Activated naive CD8-positive, alpha-beta T cell (primary cell): ENCODE results near the gene PCDHB5.
"Not testable (repeated sequence)": the region's sequence is repeated elsewhere in the genome, so short reads cannot be mapped to it uniquely, and the experiment has no call there.

ENCODE experiments used
- H3K27ac Mint-ChIP-seq: one replicate; pipeline ENCODE4 v1.8.0; 2021; ENCODE audit warnings: mixed read lengths
- H3K27me3 Mint-ChIP-seq: one replicate; pipeline ENCODE4 v1.8.0; 2021; ENCODE audit warnings: mixed read lengths
- H3K36me3 Mint-ChIP-seq: one replicate; pipeline ENCODE4 v1.8.0; 2021; ENCODE audit warnings: mixed read lengths
- H3K4me1 Mint-ChIP-seq: one replicate; pipeline ENCODE4 v1.8.0; 2021; ENCODE audit warnings: low read depth, mixed read lengths
- H3K4me3 Mint-ChIP-seq: one replicate; pipeline ENCODE4 v1.8.0; 2021; ENCODE audit warnings: mild to moderate bottlenecking, mixed read lengths
- H3K9me3 Mint-ChIP-seq: one replicate; pipeline ENCODE4 v1.8.0; 2021; ENCODE audit warnings: low read depth, mixed read lengths

The PCDHB5 gene

GRCh38 chr5:141127305-141127704, 7.7 kb upstream of the PCDHB5 start:
- no peak overlapping the region for H3K27ac Mint-ChIP-seq
- H3K4me3 Mint-ChIP-seq: no peak overlapping the region
- H3K9me3 Mint-ChIP-seq: peaks cover 9% of the 10 kb centered on the region
- peaks cover 18% of the 10 kb centered on the region for H3K27me3 Mint-ChIP-seq
- peaks cover 7% of the 10 kb centered on the region for H3K36me3 Mint-ChIP-seq
- no peaks in the 10 kb centered on the region for H3K4me1 Mint-ChIP-seq

DNA sequence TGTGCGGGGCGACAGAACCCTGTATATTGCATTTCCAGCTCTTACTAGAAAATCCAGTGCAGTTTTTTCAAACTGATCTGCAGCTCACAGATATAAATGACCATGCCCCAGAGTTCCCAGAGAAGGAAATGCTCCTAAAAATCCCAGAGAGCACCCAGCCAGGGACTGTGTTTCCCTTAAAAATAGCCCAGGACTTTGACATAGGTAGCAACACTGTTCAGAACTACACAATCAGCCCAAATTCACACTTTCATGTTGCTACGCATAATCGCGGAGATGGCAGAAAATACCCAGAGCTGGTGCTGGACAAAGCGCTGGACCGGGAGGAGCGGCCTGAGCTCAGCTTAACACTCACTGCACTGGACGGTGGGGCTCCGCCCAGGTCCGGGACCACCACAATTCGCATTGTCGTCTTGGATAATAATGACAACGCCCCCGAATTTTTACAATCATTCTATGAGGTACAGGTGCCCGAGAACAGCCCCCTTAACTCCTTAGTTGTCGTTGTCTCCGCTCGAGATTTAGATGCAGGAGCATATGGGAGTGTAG, 786 bp downstream of the PCDHB5 start:
- H3K36me3 Mint-ChIP-seq: peaks cover 3% of the 10 kb centered on the region
- H3K27ac Mint-ChIP-seq: no peak overlapping the region
- H3K27me3 Mint-ChIP-seq: peaks cover 25% of the 10 kb centered on the region
- H3K9me3 Mint-ChIP-seq: peaks cover 17% of the 10 kb centered on the region
- peaks cover 4% of the 10 kb centered on the region for H3K4me1 Mint-ChIP-seq
- no peak overlapping the region for H3K4me3 Mint-ChIP-seq

- peaks cover 28% of the 10 kb centered on the region for H3K27me3 Mint-ChIP-seq
- peaks cover 17% of the 10 kb centered on the region for H3K9me3 Mint-ChIP-seq
- H3K4me3 Mint-ChIP-seq, H3K4me1 Mint-ChIP-seq, H3K36me3 Mint-ChIP-seq, H3K27ac Mint-ChIP-seq: not testable (repeated sequence)
Measured at GRCh38 chr5:141137346-141137745, 2.3 kb downstream of the PCDHB5 start.

GRCh38 chr5:141149812-141150211, 14.8 kb downstream of the PCDHB5 start, which contains the start of gene PCDHB6:
Gene PCDHB6 (plus strand): TSS chr5:141150057. CDS start chr5:141150258, 201 bp downstream.
- H3K4me3 Mint-ChIP-seq: no peak within 1 kb of the TSS
- H3K27me3 Mint-ChIP-seq: peaks cover 38% of the 10 kb centered on the region
- H3K9me3 Mint-ChIP-seq: peaks cover 13% of the 10 kb centered on the region
- peak within 1 kb of the TSS; percentile 2 for H3K27ac Mint-ChIP-seq
- peaks cover 12% of the 10 kb centered on the region for H3K36me3 Mint-ChIP-seq
- peaks cover 4% of the 10 kb centered on the region for H3K4me1 Mint-ChIP-seq

- Mint-ChIP-seq H3K27me3 (peaks cover 34% of the 10 kb centered on the region), H3K36me3 (peaks cover 12% of the 10 kb centered on the region), H3K27ac (no peak overlapping the region), H3K9me3 (peaks cover 13% of the 10 kb centered on the region), H3K4me3 (no peak overlapping the region), H3K4me1 (peaks cover 4% of the 10 kb centered on the region)
Measured at GRCh38 chr5:141150224-141150992, 15.4 kb downstream of the PCDHB5 start.

GRCh38 chr5:141150993-141151325, 16.0 kb downstream of the PCDHB5 start:
- Mint-ChIP-seq H3K4me3 (no peak overlapping the region), H3K9me3 (peaks cover 13% of the 10 kb centered on the region), H3K36me3 (peaks cover 12% of the 10 kb centered on the region), H3K27ac (no peak overlapping the region), H3K4me1 (peaks cover 4% of the 10 kb centered on the region), H3K27me3 (peaks cover 37% of the 10 kb centered on the region)

DNA sequence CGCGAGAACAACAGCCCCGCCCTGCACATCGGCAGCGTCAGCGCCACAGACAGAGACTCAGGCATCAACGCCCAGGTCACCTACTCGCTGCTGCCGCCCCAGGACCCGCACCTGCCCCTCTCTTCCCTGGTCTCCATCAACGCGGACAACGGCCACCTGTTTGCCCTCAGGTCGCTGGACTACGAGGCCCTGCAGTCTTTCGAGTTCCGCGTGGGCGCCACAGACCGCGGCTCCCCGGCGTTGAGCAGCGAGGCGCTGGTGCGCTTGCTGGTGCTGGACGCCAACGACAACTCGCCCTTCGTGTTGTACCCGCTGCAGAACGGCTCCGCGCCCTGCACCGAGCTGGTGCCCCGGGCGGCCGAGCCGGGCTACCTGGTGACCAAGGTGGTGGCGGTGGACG, 16.6 kb downstream of the PCDHB5 start:
- H3K4me3 Mint-ChIP-seq, H3K4me1 Mint-ChIP-seq, H3K27ac Mint-ChIP-seq: not testable (repeated sequence)
- Mint-ChIP-seq H3K9me3 (peaks cover 15% of the 10 kb centered on the region), H3K27me3 (peaks cover 44% of the 10 kb centered on the region), H3K36me3 (peaks cover 15% of the 10 kb centered on the region)

- H3K4me1 Mint-ChIP-seq, H3K4me3 Mint-ChIP-seq, H3K27ac Mint-ChIP-seq: not testable (repeated sequence)
- Mint-ChIP-seq H3K9me3 (peaks cover 16% of the 10 kb centered on the region), H3K36me3 (peaks cover 16% of the 10 kb centered on the region), H3K27me3 (peaks cover 47% of the 10 kb centered on the region)
Measured at GRCh38 chr5:141152096-141152495, 17.1 kb downstream of the PCDHB5 start.

DNA sequence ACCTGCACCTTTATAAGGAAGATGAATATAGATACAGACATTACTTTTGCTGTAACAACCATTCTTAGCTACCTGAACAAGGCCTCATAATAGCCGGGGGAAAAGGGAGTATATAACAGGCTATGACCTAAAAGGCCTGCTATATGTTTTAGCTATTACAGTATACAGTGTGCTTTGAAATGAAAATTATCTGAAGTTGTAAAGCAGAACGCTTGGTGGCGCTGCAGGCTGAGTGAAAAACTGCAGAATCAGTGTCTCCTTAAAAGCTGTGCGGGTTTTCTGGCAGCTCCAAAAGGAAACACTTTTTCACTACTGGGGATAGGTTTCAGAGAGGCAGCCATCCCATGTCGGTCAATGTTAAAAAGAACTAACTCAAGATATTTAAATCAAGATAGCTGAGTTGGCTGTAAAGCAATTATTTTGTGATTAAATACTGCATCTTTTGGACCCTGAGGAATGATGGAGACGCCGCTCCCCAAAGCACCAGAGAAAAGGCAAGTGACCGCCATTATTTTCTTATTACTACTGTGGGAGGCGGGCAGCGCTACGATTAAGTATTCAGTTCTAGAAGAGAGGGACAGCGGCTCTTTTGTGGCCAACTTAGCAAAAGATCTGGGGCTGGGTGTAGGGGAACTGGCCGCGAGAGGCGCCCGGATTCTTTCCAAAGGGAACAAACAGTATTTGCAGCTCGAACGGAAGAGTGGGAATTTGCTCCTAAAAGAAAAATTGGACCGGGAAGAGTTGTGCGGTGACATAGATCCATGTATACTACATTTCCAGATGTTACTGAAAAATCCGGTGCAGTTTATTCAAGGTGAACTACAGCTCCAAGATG, 20.8 kb downstream of the PCDHB5 start:
- no peak overlapping the region for H3K4me3 Mint-ChIP-seq
- H3K4me1 Mint-ChIP-seq: no peaks in the 10 kb centered on the region
- no peak overlapping the region for H3K27ac Mint-ChIP-seq
- peaks cover 42% of the 10 kb centered on the region for H3K27me3 Mint-ChIP-seq
- peaks cover 13% of the 10 kb centered on the region for H3K36me3 Mint-ChIP-seq
- peaks cover 11% of the 10 kb centered on the region for H3K9me3 Mint-ChIP-seq

- H3K4me1 Mint-ChIP-seq, H3K27ac Mint-ChIP-seq, H3K4me3 Mint-ChIP-seq: not testable (repeated sequence)
- Mint-ChIP-seq H3K9me3 (peaks cover 11% of the 10 kb centered on the region), H3K27me3 (peaks cover 34% of the 10 kb centered on the region), H3K36me3 (peaks cover 13% of the 10 kb centered on the region)
Measured at GRCh38 chr5:141157356-141157755, 22.4 kb downstream of the PCDHB5 start.

GRCh38 chr5:141157901-141158300, 22.9 kb downstream of the PCDHB5 start:
- not testable (repeated sequence) for H3K9me3 Mint-ChIP-seq, H3K27ac Mint-ChIP-seq

GRCh38 chr5:141172381-141173204, 37.6 kb downstream of the PCDHB5 start, which contains the start of gene PCDHB7:
Gene PCDHB7 (plus strand): TSS chr5:141172644. CDS start chr5:141172836, 192 bp downstream.
- Mint-ChIP-seq H3K36me3 (peaks cover 6% of the 10 kb centered on the region), H3K9me3 (peaks cover 5% of the 10 kb centered on the region), H3K27ac (no peak within 1 kb of the TSS), H3K27me3 (peaks cover 35% of the 10 kb centered on the region), H3K4me3 (no peak within 1 kb of the TSS), H3K4me1 (no peaks in the 10 kb centered on the region)

More at GRCh38 chr5:141157901-141158300, 22.9 kb downstream of the PCDHB5 start:
- H3K4me3 Mint-ChIP-seq, H3K4me1 Mint-ChIP-seq: not testable (repeated sequence)
- Mint-ChIP-seq H3K27me3 (peaks cover 29% of the 10 kb centered on the region), H3K36me3 (peaks cover 13% of the 10 kb centered on the region)

- not testable (repeated sequence) for H3K27ac Mint-ChIP-seq, H3K9me3 Mint-ChIP-seq, H3K36me3 Mint-ChIP-seq, H3K4me3 Mint-ChIP-seq, H3K4me1 Mint-ChIP-seq
- H3K27me3 Mint-ChIP-seq: peaks cover 23% of the 10 kb centered on the region
Measured at GRCh38 chr5:141174291-141175104, 39.5 kb downstream of the PCDHB5 start.

GRCh38 chr5:141175933-141176332, 40.9 kb downstream of the PCDHB5 start:
- Mint-ChIP-seq H3K9me3 (no peaks in the 10 kb centered on the region), H3K36me3 (peaks cover 5% of the 10 kb centered on the region), H3K4me3 (no peak overlapping the region), H3K27ac (no peak overlapping the region), H3K27me3 (peaks cover 18% of the 10 kb centered on the region), H3K4me1 (no peaks in the 10 kb centered on the region)
